Esophagus (tissue), 2 donors: ENCODE measurements around the gene ATP10A. TPM values are rescaled to one million over a fixed set of nuclear protein-coding genes. Genes with fewer than 3 reads are reported as not detected.

Experiments
- H3K27ac ChIP-seq, 2 donors: one replicate each; pipeline ENCODE4 v1.5.1; 2013; ENCODE audit warnings: low read depth in 2 of 2, mild to moderate bottlenecking in 2 of 2, inconsistent platforms in 1 of 2, low read length in 1 of 2, moderate library complexity in 1 of 2
- H3K27me3 ChIP-seq, 2 donors: one replicate each; pipeline ENCODE4 v1.6.1; 2013; ENCODE audit warnings: low read length in 2 of 2, control low read depth in 1 of 2, mild to moderate bottlenecking in 1 of 2; ENCODE audit not compliant: insufficient read depth in 2 of 2, control insufficient read depth in 1 of 2
- H3K36me3 ChIP-seq, 2 donors: one replicate each; pipeline ENCODE4 v1.6.1; 2013; ENCODE audit warnings: low read length in 1 of 2; ENCODE audit not compliant: control insufficient read depth in 2 of 2, insufficient read depth in 2 of 2
- H3K4me1 ChIP-seq, 2 donors: one replicate each; pipeline ENCODE4 v1.6.1; 2013; ENCODE audit warnings: low read length in 1 of 2; ENCODE audit not compliant: control insufficient read depth in 2 of 2, insufficient read depth in 2 of 2
- H3K4me3 ChIP-seq, 2 donors: one replicate each; pipeline ENCODE4 v1.5.1; 2013; ENCODE audit warnings: low read length in 2 of 2, mild to moderate bottlenecking in 2 of 2, low read depth in 1 of 2, moderate library complexity in 1 of 2
- H3K9me3 ChIP-seq, 2 donors: one replicate each; pipeline ENCODE4 v1.6.1; 2013; ENCODE audit warnings: mild to moderate bottlenecking in 2 of 2, low read depth in 1 of 2, low read length in 1 of 2, moderate library complexity in 1 of 2; ENCODE audit not compliant: control insufficient read depth in 2 of 2, insufficient read depth in 1 of 2
- WGBS, 2 donors: extraction: QIAGEN DNeasy Blood & Tissue Kit; methylation state at CpG; one replicate each; pipeline ENCODE4 v1.1.7; 2013; 5-methylcytosine and 5-hydroxymethylcytosine counted together
- polyA plus RNA-seq, 2 donors: library from polyadenylated mRNA; stranded (reverse); fragments of 200-250 nt; gene quantifications; one replicate each; pipeline ENCODE4 v1.2.3, GENCODE V29; 2013
- donor health status: healthy with polysubstance abuse.
- donor health status: Bipolar disorder and iron deficiency.

ATP10A gene
- polyA plus RNA-seq, 2 donors, result 0.79 to 0.86 TPM

DNA sequence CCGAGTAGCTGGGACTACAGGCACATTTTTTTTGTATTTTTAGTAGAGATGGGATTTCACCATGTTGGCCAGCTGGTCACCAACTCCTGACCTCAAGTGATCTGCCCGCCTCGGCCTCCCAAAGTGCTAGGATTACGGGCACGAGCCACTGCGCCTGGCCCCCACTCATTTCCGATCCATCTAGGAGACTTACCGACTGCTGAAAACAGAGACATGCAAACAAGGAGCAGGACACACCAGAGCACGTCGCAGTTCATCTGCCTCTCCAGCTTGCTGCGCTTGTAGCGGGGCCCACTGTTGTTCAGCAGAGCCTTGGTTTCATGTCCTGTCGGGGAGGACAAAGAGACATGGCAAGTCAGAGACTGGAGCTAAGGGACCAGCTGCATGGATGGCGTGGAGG is 137.4 kb downstream of the ATP10A start:
- H3K27me3 ChIP-seq, result no peaks in the 10 kb centered on the region
- WGBS, 2 donors, result 86 to 87% methylated on average over 14 of the region's 14 CpGs
- no peak overlapping the region for H3K27ac ChIP-seq
- peaks cover 0 to 3% of the 10 kb centered on the region in 2 donors for H3K4me1 ChIP-seq
- H3K36me3 ChIP-seq, result peaks cover 0 to 7% of the 10 kb centered on the region in 2 donors
- H3K4me3 ChIP-seq, result no peak overlapping the region
- H3K9me3 ChIP-seq, result no peaks in the 10 kb centered on the region

- peaks cover 0 to 7% of the 10 kb centered on the region in 2 donors for H3K36me3 ChIP-seq
- H3K27me3 ChIP-seq, result no peaks in the 10 kb centered on the region
- no peaks in the 10 kb centered on the region for H3K9me3 ChIP-seq
- no peak overlapping the region for H3K27ac ChIP-seq
- 87 to 92% methylated on average over 7 of the region's 7 CpGs for WGBS, 2 donors
- peaks cover 0 to 3% of the 10 kb centered on the region in 2 donors for H3K4me1 ChIP-seq
- no peak overlapping the region for H3K4me3 ChIP-seq
Observed at GRCh38 chr15:25724899-25725298, 138.2 kb downstream of the ATP10A start.

DNA sequence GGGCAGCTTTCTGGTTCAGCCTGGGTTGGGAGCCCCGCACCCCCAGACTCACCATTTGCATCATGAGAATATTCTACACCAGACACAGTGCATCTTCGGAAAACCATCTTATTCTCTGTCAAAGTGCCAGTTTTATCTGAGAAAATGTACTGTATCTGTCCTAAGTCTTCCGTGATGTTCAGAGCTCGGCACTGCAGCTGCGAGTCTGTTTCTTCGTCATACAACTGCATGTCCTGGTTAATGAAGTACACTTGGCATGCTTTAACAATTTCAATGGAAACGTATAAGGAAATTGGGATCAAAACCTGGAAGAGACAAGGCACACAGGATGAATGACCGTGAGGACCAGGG is 141.5 kb downstream of the ATP10A start:
- Histone ChIP-seq H3K4me1 (peaks cover 0 to 3% of the 10 kb centered on the region in 2 donors), H3K4me3 (no peak overlapping the region), H3K36me3 (peaks cover 0 to 7% of the 10 kb centered on the region in 2 donors), H3K9me3 (no peaks in the 10 kb centered on the region), H3K27me3 (no peaks in the 10 kb centered on the region), H3K27ac (no peak overlapping the region)
- 58 to 66% methylated on average over 8 of the region's 8 CpGs for WGBS, 2 donors

DNA sequence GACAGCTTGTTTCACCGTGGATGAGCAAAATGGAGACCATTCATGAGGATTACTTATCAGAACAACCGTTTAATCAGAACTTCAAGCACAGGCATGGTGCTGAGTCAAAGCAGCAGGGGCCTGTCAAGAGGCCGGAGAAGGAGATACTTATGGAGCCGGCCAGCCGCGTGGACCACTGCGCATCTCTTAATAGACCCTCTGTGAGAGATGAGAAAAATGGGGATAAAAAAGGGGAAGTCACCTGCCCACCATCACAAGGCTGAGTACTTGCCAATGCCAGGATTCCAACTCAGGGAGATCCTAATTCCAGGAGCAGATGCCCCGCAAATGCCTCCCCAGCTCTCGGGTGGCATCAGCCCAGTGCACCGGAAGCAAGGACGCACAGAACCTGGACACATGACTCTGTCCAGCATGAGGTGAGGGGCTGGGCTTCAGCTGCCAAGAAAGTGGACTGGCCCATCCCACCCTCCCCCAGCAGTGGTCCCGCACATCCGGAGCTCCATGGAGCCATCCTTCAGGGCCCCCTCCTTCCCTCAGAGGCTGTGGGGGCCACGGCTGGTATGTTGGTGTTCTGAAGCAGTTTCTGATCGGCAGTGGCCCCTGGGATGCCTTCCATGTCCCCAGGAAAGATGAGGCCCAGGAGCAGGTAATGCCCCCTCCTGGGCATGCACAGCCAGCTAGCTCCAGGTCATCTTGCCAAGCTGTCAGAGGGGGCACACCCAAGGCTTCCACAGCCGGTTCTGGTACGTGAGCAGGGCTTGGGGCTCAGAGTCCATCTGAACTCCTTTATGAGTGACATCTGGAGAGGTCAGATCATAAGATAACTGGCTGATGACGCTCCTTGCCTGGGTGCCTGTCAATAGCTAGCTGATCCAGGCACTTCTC is 143.8 kb downstream of the ATP10A start:
- H3K4me3 ChIP-seq, result no peak overlapping the region
- no peaks in the 10 kb centered on the region for H3K9me3 ChIP-seq
- H3K4me1 ChIP-seq, result peaks cover 0 to 3% of the 10 kb centered on the region in 2 donors
- 84% methylated on average over 18 of the region's 18 CpGs for WGBS, 2 donors
- H3K36me3 ChIP-seq, result peaks cover 0 to 5% of the 10 kb centered on the region in 2 donors
- no peaks in the 10 kb centered on the region for H3K27me3 ChIP-seq
- H3K27ac ChIP-seq, result no peak overlapping the region

DNA sequence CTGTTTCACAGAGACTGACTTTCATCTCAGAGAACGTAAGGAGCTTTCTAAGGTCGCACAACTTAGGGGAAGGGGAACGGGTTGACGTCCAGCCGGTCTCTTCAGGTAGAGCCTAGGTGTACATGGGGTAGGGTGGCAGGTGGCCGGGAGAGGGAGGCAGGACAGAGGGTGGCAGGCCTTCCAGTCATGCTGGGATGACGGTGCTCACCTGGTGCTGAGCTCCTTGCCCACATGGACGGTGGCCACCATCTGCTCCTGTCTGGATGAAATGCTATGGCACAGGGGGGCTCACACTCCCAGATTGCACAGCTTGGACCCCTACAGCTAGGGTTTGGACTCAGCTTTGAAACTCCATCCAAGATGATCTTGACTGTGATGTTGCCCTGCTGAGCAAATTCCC is 144.5 kb downstream of the ATP10A start:
- Histone ChIP-seq H3K27ac (no peak overlapping the region), H3K27me3 (no peaks in the 10 kb centered on the region), H3K36me3 (peaks cover 0 to 5% of the 10 kb centered on the region in 2 donors), H3K4me1 (peaks cover 0 to 3% of the 10 kb centered on the region in 2 donors), H3K9me3 (no peaks in the 10 kb centered on the region), H3K4me3 (no peak overlapping the region)
- WGBS, 2 donors, result 94 to 96% methylated on average over 8 of the region's 8 CpGs

GRCh38 chr15:25718169-25718536 is 145.0 kb downstream of the ATP10A start:
- 90 to 95% methylated on average over 14 to 20 of the region's 20 CpGs for WGBS, 2 donors
- H3K4me1 ChIP-seq, result peaks cover 0 to 3% of the 10 kb centered on the region in 2 donors
- no peak overlapping the region for H3K27ac ChIP-seq
- no peaks in the 10 kb centered on the region for H3K9me3 ChIP-seq
- peaks cover 0 to 5% of the 10 kb centered on the region in 2 donors for H3K36me3 ChIP-seq
- H3K27me3 ChIP-seq, result no peaks in the 10 kb centered on the region
- H3K4me3 ChIP-seq, result no peak overlapping the region

GRCh38 chr15:25717457-25718168 is 145.5 kb downstream of the ATP10A start:
- Histone ChIP-seq H3K27me3 (no peaks in the 10 kb centered on the region), H3K36me3 (peaks cover 0 to 3% of the 10 kb centered on the region in 2 donors), H3K4me3 (no peak overlapping the region), H3K27ac (no peak overlapping the region), H3K4me1 (peaks cover 0 to 3% of the 10 kb centered on the region in 2 donors), H3K9me3 (no peaks in the 10 kb centered on the region)
- WGBS, 2 donors, result 56 to 64% methylated on average over 14 of the region's 14 CpGs

GRCh38 chr15:25717127-25717456 is 146.0 kb downstream of the ATP10A start:
- Histone ChIP-seq H3K4me3 (no peak overlapping the region), H3K27me3 (no peaks in the 10 kb centered on the region), H3K27ac (no peak overlapping the region), H3K36me3 (peaks cover 0 to 2% of the 10 kb centered on the region in 2 donors), H3K4me1 (peaks cover 0 to 3% of the 10 kb centered on the region in 2 donors), H3K9me3 (no peaks in the 10 kb centered on the region)
- WGBS, 2 donors, result 69 to 73% methylated on average over 3 of the region's 3 CpGs

- 86 to 89% methylated on average over 21 of the region's 21 CpGs for WGBS, 2 donors
- Histone ChIP-seq H3K27ac (no peak overlapping the region), H3K27me3 (no peaks in the 10 kb centered on the region), H3K4me1 (peaks cover 0 to 3% of the 10 kb centered on the region in 2 donors), H3K4me3 (no peak overlapping the region), H3K36me3 (peaks cover 0 to 2% of the 10 kb centered on the region in 2 donors), H3K9me3 (no peaks in the 10 kb centered on the region)
Observed at GRCh38 chr15:25716414-25717126, 146.6 kb downstream of the ATP10A start.
